HepG2 (cell line): ENCODE data around the gene MADCAM1. TPM values are rescaled to one million over a fixed set of nuclear protein-coding genes. Genes with fewer than 3 reads are reported as not detected.

Experiments
- ATF7 ChIP-seq, 2 experiments: fragments of 450-650 bp in 1 of 2; sonication (generic) in 1 of 2; formaldehyde crosslinking in 1 of 2; IDR thresholded peaks; 2 replicates each; pipeline versions ENCODE4 v1.4.0 to v1.6.1; 2016 to 2020; ENCODE audit warnings: antibody characterized with exemption in 1 of 2, mild to moderate bottlenecking in 1 of 2, missing genetic modification reagents in 1 of 2
- FOXK1 ChIP-seq: sonication (generic); formaldehyde crosslinking; IDR thresholded peaks from 2 replicates; pipeline ENCODE4 v1.4.0; 2020; ENCODE audit warnings: low read depth, missing genetic modification reagents, borderline replicate concordance
- FOXM1 ChIP-seq: sonication (generic); formaldehyde crosslinking; IDR thresholded peaks from 2 replicates; pipeline ENCODE4 v1.5.0; 2020; ENCODE audit warnings: missing genetic modification reagents
- GATAD2A ChIP-seq: IDR thresholded peaks from 2 replicates; pipeline ENCODE4 v1.6.1; 2016
- HCFC1 ChIP-seq: fragments of 150-350 bp; IDR thresholded peaks from 2 replicates; pipeline ENCODE4 v1.6.1; 2014; ENCODE audit warnings: low read depth, low read length
- MAZ ChIP-seq, 2 experiments: sonication (generic) in 1 of 2; formaldehyde crosslinking in 1 of 2; IDR thresholded peaks; 2 replicates each; pipeline versions ENCODE4 v1.5.0 to v1.6.1; 2012 to 2020; ENCODE audit warnings: low read depth in 2 of 2, mild to moderate bottlenecking in 2 of 2, borderline replicate concordance in 1 of 2, improper control_type of control experiment in 1 of 2, low read length in 1 of 2, missing genetic modification reagents in 1 of 2, moderate library complexity in 1 of 2
- NBN ChIP-seq: fragments of 450-650 bp; conservative IDR thresholded peaks from 2 replicates; pipeline ENCODE4 v1.6.1; 2017
- NFE2 ChIP-seq: sonication (generic); formaldehyde crosslinking; IDR thresholded peaks from 2 replicates; pipeline ENCODE4 v1.4.0; 2020; ENCODE audit warnings: missing genetic modification reagents
- RXRA ChIP-seq: sonication (generic); formaldehyde crosslinking; IDR thresholded peaks from 2 replicates; pipeline ENCODE4 v1.5.1; 2020; ENCODE audit warnings: missing genetic modification reagents
- SIN3A ChIP-seq: IDR thresholded peaks from 2 replicates; pipeline ENCODE4 v1.6.1; 2011; ENCODE audit warnings: low read depth, mild to moderate bottlenecking, control low read depth, low read length, borderline replicate concordance
- SNAPC2 ChIP-seq: sonication (generic); formaldehyde crosslinking; IDR thresholded peaks from 2 replicates; pipeline ENCODE4 v1.8.1; 2022; ENCODE audit warnings: mild to moderate bottlenecking, missing genetic modification reagents
- SNAPC5 ChIP-seq: sonication (generic); formaldehyde crosslinking; IDR thresholded peaks from 2 replicates; pipeline ENCODE4 v1.8.1; 2023; ENCODE audit warnings: mild to moderate bottlenecking, missing genetic modification reagents, borderline replicate concordance
- SOX13 ChIP-seq, 3 experiments: fragments of 450-650 bp in 1 of 3; sonication (generic) in 1 of 3; formaldehyde crosslinking in 1 of 3; IDR thresholded peaks in 2 of 3; conservative IDR thresholded peaks in 1 of 3; 2 replicates each; pipeline versions ENCODE4 v1.5.0 to v1.6.1; 2016 to 2020; ENCODE audit warnings: antibody characterized with exemption in 1 of 3, mild to moderate bottlenecking in 1 of 3, missing compliant biosample characterization in 1 of 3, missing genetic modification reagents in 1 of 3, moderate library complexity in 1 of 3
- THRA ChIP-seq: sonication (generic); formaldehyde crosslinking; IDR thresholded peaks from 2 replicates; pipeline ENCODE4 v1.4.0; 2020; ENCODE audit warnings: missing genetic modification reagents, borderline replicate concordance
- UBTF ChIP-seq: sonication (generic); formaldehyde crosslinking; IDR thresholded peaks from 2 replicates; pipeline ENCODE4 v1.4.0; 2020; ENCODE audit warnings: mild to moderate bottlenecking, missing genetic modification reagents
- ZBTB10 ChIP-seq: sonication (generic); formaldehyde crosslinking; IDR thresholded peaks from 2 replicates; pipeline ENCODE4 v1.4.0; 2020; ENCODE audit warnings: missing genetic modification reagents, borderline replicate concordance
- ZBTB7A ChIP-seq: sonication (generic); formaldehyde crosslinking; IDR thresholded peaks from 2 replicates; pipeline ENCODE4 v1.8.0; 2022; ENCODE audit warnings: mild to moderate bottlenecking, missing genetic modification reagents
- ZNF274 ChIP-seq: sonication (generic); formaldehyde crosslinking; IDR thresholded peaks from 2 replicates; pipeline ENCODE4 v1.5.1; 2020; ENCODE audit warnings: mild to moderate bottlenecking, missing genetic modification reagents
- ZNF317 ChIP-seq: sonication (generic); formaldehyde crosslinking; IDR thresholded peaks from 2 replicates; pipeline ENCODE4 v1.5.0; 2020; ENCODE audit warnings: mild to moderate bottlenecking, missing genetic modification reagents
- ZNF33A ChIP-seq: sonication (generic); formaldehyde crosslinking; IDR thresholded peaks from 2 replicates; pipeline ENCODE4 v1.5.1; 2020; ENCODE audit warnings: missing genetic modification reagents, mild to moderate bottlenecking, moderate library complexity, borderline replicate concordance
- ZNF674 ChIP-seq: sonication (generic); formaldehyde crosslinking; IDR thresholded peaks from 2 replicates; pipeline ENCODE4 v1.5.0; 2020; ENCODE audit warnings: low read depth, mild to moderate bottlenecking, missing genetic modification reagents
- ZSCAN29 ChIP-seq: sonication (generic); formaldehyde crosslinking; conservative IDR thresholded peaks from 2 replicates; pipeline ENCODE4 v1.4.0; 2020; ENCODE audit warnings: mild to moderate bottlenecking, missing genetic modification reagents
- polyA plus RNA-seq, 8 experiments: library from polyadenylated mRNA; depleted of rRNA in 3 of 8; stranded (reverse) in 7 of 8; unstranded in 1 of 8; fragments of >200 nt; fragmentation: Illumina TruSeq in 4 of 8; extraction: Trizol in 4 of 8; gene quantifications; 2 replicates each; pipeline versions ENCODE4 v1.2.1 to v1.2.3, GENCODE V29; 2011 to 2016; ENCODE audit warnings: low read depth in 4 of 8, missing spikeins in 1 of 8, mixed read lengths in 1 of 8; ENCODE audit not compliant: insufficient read depth in 1 of 8
- total RNA-seq, 5 experiments: library from RNA; depleted of rRNA; stranded (reverse); fragments of >200 nt; fragmentation: Illumina TruSeq; extraction: Trizol; gene quantifications; 2 replicates each; pipeline ENCODE4 v1.2.3, GENCODE V29; 2016; ENCODE audit warnings: low read depth in 1 of 5

MADCAM1 gene
- total and polyA plus RNA-seq, 2 of the 13 experiments (the other 11 are each of a cell fraction or from before 2014, with no cell fraction given) = 0.29 to 0.33 TPM

GRCh38 chr19:531009-531752, 34.9 kb downstream of the MADCAM1 start (continued):
- no peak; the same call in 1 of the 2 replicates for TF ChIP-seq ZBTB10
- no peak for TF ChIP-seq NFE2 (CRISPR knock-in tag)
- TF ChIP-seq FOXM1 (CRISPR knock-in tag) = no peak
- 0 out of 2 replicates have a peak, but pooled peaks have one; percentile 5 for TF ChIP-seq THRA (CRISPR knock-in tag)
- peak; percentile 50 for TF ChIP-seq UBTF (CRISPR knock-in tag)
- TF ChIP-seq ZNF674 (CRISPR knock-in tag) = 0 out of 2 replicates have a peak, but pooled peaks have one; percentile 66
- TF ChIP-seq ZBTB7A = 0 out of 2 replicates have a peak, but pooled peaks have one; percentile 51
- TF ChIP-seq HCFC1 = peak; percentile 81
- no peak for TF ChIP-seq SIN3A
- TF ChIP-seq ZSCAN29 (CRISPR knock-in tag) = no peak
- peak; percentile 41; the same call in 1 of the 2 replicates for TF ChIP-seq FOXK1 (CRISPR knock-in tag)
- TF ChIP-seq ZNF274 (CRISPR knock-in tag) = no peak; the same call in 1 of the 2 replicates
- no peak for TF ChIP-seq ZNF33A (CRISPR knock-in tag)
- TF ChIP-seq ATF7 (IDR thresholded peaks at IDR 0.05) = no peak
- peak; percentile 16; the same call in 1 of the 2 replicates for TF ChIP-seq ATF7 (CRISPR knock-in tag; IDR thresholded peaks at IDR 0.05)
- TF ChIP-seq ZNF317 = no peak
- TF ChIP-seq SNAPC2 (CRISPR knock-in tag) = peak; percentile 84; the same call in 1 of the 2 replicates
- no peak for TF ChIP-seq GATAD2A (CRISPR knock-in tag)
- TF ChIP-seq NBN = no peak
- no peak; the same call in 1 of the 2 replicates for TF ChIP-seq RXRA (CRISPR knock-in tag)
- TF ChIP-seq SNAPC5 = 0 out of 2 replicates have a peak, but pooled peaks have one; percentile 65
- TF ChIP-seq SOX13 (IDR thresholded peaks at IDR 0.05) = no peak
- no peak for TF ChIP-seq SOX13 (CRISPR knock-in tag; conservative IDR thresholded peaks at IDR 0.05 in 1 of 2, IDR thresholded peaks at IDR 0.05 in 1 of 2)
- no peak for TF ChIP-seq MAZ (IDR thresholded peaks at IDR 0.05; ENCODE audit: borderline replicate concordance, low read depth, low read length)
- peak; percentile 51; the same call in 1 of the 2 replicates for TF ChIP-seq MAZ (CRISPR knock-in tag; IDR thresholded peaks at IDR 0.05; ENCODE audit: low read depth)
